AG04450 (cell line): ENCODE data around the gene SLC11A1. TPM values are rescaled to one million over a fixed set of nuclear protein-coding genes. Genes with fewer than 3 reads are reported as not detected.

Experiments used
- CTCF ChIA-PET: fragments of 300-600, 350-600 bp; formaldehyde crosslinking; extraction: SDS; loops from one replicate; lab custom pipeline; 2022; ENCODE audit warnings: antibody characterized with exemption, inconsistent platforms; lab: Charles Lee
- POLR2A ChIA-PET: fragments of 350-600 bp; formaldehyde crosslinking; extraction: SDS; loops from one replicate; lab custom pipeline; 2021; ENCODE audit warnings: antibody characterized with exemption, inconsistent platforms; lab: Yijun Ruan, JAX
- DNase-seq: peaks from one replicate; pipeline ENCODE4 v3.0.0-alpha.2; 2011; ENCODE audit warnings: low read depth, low spot score
- H3K27ac ChIP-seq: one replicate; pipeline ENCODE4 v1.5.1; 2012; ENCODE audit warnings: low read depth, low read length, control low read depth
- H3K27me3 ChIP-seq: one replicate; pipeline ENCODE4 v1.6.0; 2012; ENCODE audit warnings: low read length; ENCODE audit not compliant: control insufficient read depth, insufficient read depth
- H3K4me3 ChIP-seq: 2 replicates; pipeline ENCODE4 v1.5.1; 2011; ENCODE audit warnings: mild to moderate bottlenecking, low read depth, low read length, control low read depth
- H3K9me3 ChIP-seq: 2 replicates; pipeline ENCODE4 v1.5.1; 2012; ENCODE audit warnings: low read length; ENCODE audit not compliant: control insufficient read depth, insufficient read depth
- CTCF ChIP-seq: IDR thresholded peaks from 2 replicates; pipeline ENCODE4 v1.5.1; 2011; ENCODE audit warnings: low read depth, low read length, control low read depth, inconsistent platforms
- polyA plus RNA-seq: library from polyadenylated mRNA; depleted of rRNA; stranded (reverse); fragments of >200 nt; gene quantifications from 2 replicates; pipeline ENCODE4 v1.2.3, GENCODE V29; 2011

The SLC11A1 gene
- polyA plus RNA-seq, 1 experiment, result not detected

- POLR2A ChIA-PET, result no interaction called here
- Histone ChIP-seq H3K4me3 (no peak overlapping the region), H3K9me3 (no peaks in the 10 kb centered on the region; the same call in 1 of the 2 replicates), H3K27ac (no peak overlapping the region), H3K27me3 (no peaks in the 10 kb centered on the region)
- DNase-seq, result no peak
- TF ChIP-seq CTCF, result no peak
- CTCF ChIA-PET, result interaction anchor here (1.7 kb wide), 1 partner anchor 130 kb away, joined by 6 read pairs; no protein-coding TSS in a partner anchor
Observed at GRCh38 chr2:218402911-218403411, 20.9 kb downstream of the SLC11A1 start.

GRCh38 chr2:218403810-218404209 is 21.7 kb downstream of the SLC11A1 start:
- Histone ChIP-seq H3K9me3 (no peaks in the 10 kb centered on the region), H3K4me3 (no peak overlapping the region), H3K27ac (no peak overlapping the region), H3K27me3 (no peaks in the 10 kb centered on the region)
- DNase-seq, result no peak
- CTCF ChIA-PET, result interaction anchor here (0.9 to 1.8 kb wide), 4 partner anchors 8 to 132 kb away, joined by 3 to 9 read pairs (median 4); no protein-coding TSS in a partner anchor
- POLR2A ChIA-PET, result interaction anchor here (0.5 kb wide), 1 partner anchor 41 kb away, joined by 3 read pairs; no protein-coding TSS in a partner anchor
- TF ChIP-seq CTCF, result no peak

- TF ChIP-seq CTCF, result no peak
- H3K27ac ChIP-seq, result peak overlapping the region; percentile 21
Observed at GRCh38 chr2:218404351-218405085, 22.4 kb downstream of the SLC11A1 start.

GRCh38 chr2:218405086-218405745 is 23.1 kb downstream of the SLC11A1 start:
- Histone ChIP-seq H3K9me3 (no peaks in the 10 kb centered on the region), H3K27me3 (no peaks in the 10 kb centered on the region), H3K4me3 (no peak overlapping the region), H3K27ac (peak overlapping the region; percentile 47)
- POLR2A ChIA-PET, result interaction anchor here (1.2 kb wide), 1 partner anchor 9 kb away, joined by 4 read pairs; no protein-coding TSS in a partner anchor
- CTCF ChIA-PET, result interaction anchor here (0.6 to 1.8 kb wide), 6 partner anchors 9 to 217 kb away, joined by 3 to 9 read pairs (median 4); partner anchors contain the start of gene TMBIM1
- no peak for DNase-seq
- TF ChIP-seq CTCF, result no peak

More at GRCh38 chr2:218404351-218405085, 22.4 kb downstream of the SLC11A1 start:
- ChIA-PET CTCF (interaction anchor here (0.9 to 1.8 kb wide), 5 partner anchors 8 to 133 kb away, joined by 3 to 9 read pairs (median 3); partner anchors contain the start of gene TMBIM1), POLR2A (no interaction called here)
- no peak overlapping the region for H3K4me3 ChIP-seq
- no peak for DNase-seq
- H3K27me3 ChIP-seq, result no peaks in the 10 kb centered on the region
- no peaks in the 10 kb centered on the region for H3K9me3 ChIP-seq
